CD4-positive, alpha-beta T cell treated with Interleukin-2 at 100 ng/mL for 4 hours (primary cell): ENCODE measurements around the gene GRK6.

Experiments
- DNase-seq: peaks from one replicate; pipeline ENCODE4 v3.0.0-alpha.2; 2020; ENCODE audit warnings: low spot score

Gene GRK6

GRCh38 chr5:177487975-177488374 lies 61.5 kb downstream of the GRK6 start:
- DNase-seq, result no peak

GRCh38 chr5:177489119-177489716 lies 62.7 kb downstream of the GRK6 start:
- no peak for DNase-seq

GRCh38 chr5:177490311-177490991 lies 64.0 kb downstream of the GRK6 start:
- DNase-seq, result no peak

- no peak for DNase-seq
Measured at GRCh38 chr5:177490992-177491391, 64.5 kb downstream of the GRK6 start.

- DNase-seq, result no peak
Measured at GRCh38 chr5:177491429-177491945, 65.0 kb downstream of the GRK6 start.

GRCh38 chr5:177491983-177492746 lies 65.7 kb downstream of the GRK6 start:
- DNase-seq, result no peak
